HEK293 (cell line): ENCODE data around the gene RAF1.

Experiments used
- MEIS1 ChIP-seq: sonication (generic); formaldehyde crosslinking; IDR thresholded peaks from 2 replicates; pipeline ENCODE4 v1.8.1; 2022; ENCODE audit warnings: missing genetic modification reagents, mild to moderate bottlenecking, borderline replicate concordance
- TCF7L2 ChIP-seq: IDR thresholded peaks from 2 replicates; pipeline ENCODE4 v1.6.1; 2011; ENCODE audit warnings: low read depth, mild to moderate bottlenecking, inconsistent platforms, low read length, moderate library complexity, borderline replicate concordance
- ZBTB48 ChIP-seq: fragments of 450-650 bp; formaldehyde crosslinking; IDR thresholded peaks from 2 replicates; pipeline ENCODE4 v1.5.1; 2016; ENCODE audit warnings: missing biosample characterization, missing genetic modification characterization
- ZNF133 ChIP-seq: fragments of 450-650 bp; formaldehyde crosslinking; IDR thresholded peaks from 2 replicates; pipeline ENCODE4 v1.5.1; 2016; ENCODE audit warnings: missing biosample characterization, missing genetic modification characterization
- ZNF350 ChIP-seq: fragments of 450-650 bp; formaldehyde crosslinking; IDR thresholded peaks from 2 replicates; pipeline ENCODE4 v1.5.0; 2017; ENCODE audit warnings: missing biosample characterization, mild to moderate bottlenecking, missing genetic modification characterization
- ZNF391 ChIP-seq: fragments of 450-650 bp; formaldehyde crosslinking; IDR thresholded peaks from 2 replicates; pipeline ENCODE4 v1.5.1; 2016; ENCODE audit warnings: low read depth, missing biosample characterization, missing genetic modification characterization, borderline replicate concordance
- ZNF571 ChIP-seq: fragments of 450-650 bp; formaldehyde crosslinking; IDR thresholded peaks from 2 replicates; pipeline ENCODE4 v1.5.0; 2017; ENCODE audit warnings: missing biosample characterization, missing genetic modification characterization
- ZNF585B ChIP-seq: fragments of 450-650 bp; formaldehyde crosslinking; IDR thresholded peaks from 2 replicates; pipeline ENCODE4 v1.5.1; 2016; ENCODE audit warnings: missing biosample characterization, missing genetic modification characterization
- TF ChIP-seq, protein P1 (sequence below): fragments of 450-650 bp; formaldehyde crosslinking; IDR thresholded peaks from 2 replicates; pipeline ENCODE4 v1.5.1; 2016; ENCODE audit warnings: missing biosample characterization, missing genetic modification characterization

DNA sequence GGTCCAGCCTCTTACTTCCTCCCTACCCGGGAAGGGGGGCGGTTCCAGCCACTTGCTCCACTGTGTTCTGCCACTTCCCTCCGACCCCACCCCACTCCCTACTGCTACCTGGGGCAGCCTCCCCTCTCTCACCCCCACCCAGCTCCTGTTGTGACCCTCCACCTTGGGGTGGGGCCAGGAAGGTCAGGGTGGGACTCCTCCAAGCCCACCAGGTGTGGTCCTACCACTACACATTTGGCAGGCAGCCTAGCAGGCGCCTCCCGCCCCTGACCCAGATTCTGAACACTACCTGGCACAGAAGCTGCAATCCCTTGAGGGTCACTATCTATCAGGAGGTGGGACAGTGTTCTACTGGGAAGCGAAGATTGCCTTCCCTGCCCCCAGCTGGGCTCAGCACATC lies 13.7 kb upstream of the RAF1 start:
- TF ChIP-seq ZNF391 (tag by site-specific recombination) = no peak
- TF ChIP-seq ZNF571 (tag by site-specific recombination) = no peak
- no peak for TF ChIP-seq ZNF133
- TF ChIP-seq, protein P1, sequence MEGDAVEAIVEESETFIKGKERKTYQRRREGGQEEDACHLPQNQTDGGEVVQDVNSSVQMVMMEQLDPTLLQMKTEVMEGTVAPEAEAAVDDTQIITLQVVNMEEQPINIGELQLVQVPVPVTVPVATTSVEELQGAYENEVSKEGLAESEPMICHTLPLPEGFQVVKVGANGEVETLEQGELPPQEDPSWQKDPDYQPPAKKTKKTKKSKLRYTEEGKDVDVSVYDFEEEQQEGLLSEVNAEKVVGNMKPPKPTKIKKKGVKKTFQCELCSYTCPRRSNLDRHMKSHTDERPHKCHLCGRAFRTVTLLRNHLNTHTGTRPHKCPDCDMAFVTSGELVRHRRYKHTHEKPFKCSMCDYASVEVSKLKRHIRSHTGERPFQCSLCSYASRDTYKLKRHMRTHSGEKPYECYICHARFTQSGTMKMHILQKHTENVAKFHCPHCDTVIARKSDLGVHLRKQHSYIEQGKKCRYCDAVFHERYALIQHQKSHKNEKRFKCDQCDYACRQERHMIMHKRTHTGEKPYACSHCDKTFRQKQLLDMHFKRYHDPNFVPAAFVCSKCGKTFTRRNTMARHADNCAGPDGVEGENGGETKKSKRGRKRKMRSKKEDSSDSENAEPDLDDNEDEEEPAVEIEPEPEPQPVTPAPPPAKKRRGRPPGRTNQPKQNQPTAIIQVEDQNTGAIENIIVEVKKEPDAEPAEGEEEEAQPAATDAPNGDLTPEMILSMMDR (tag by site-specific recombination) = no peak
- no peak for TF ChIP-seq ZNF350 (tag by site-specific recombination)
- no peak for TF ChIP-seq ZBTB48 (tag by site-specific recombination)
- TF ChIP-seq ZNF585B = no peak
- TF ChIP-seq TCF7L2 = no peak
- no peak for TF ChIP-seq MEIS1 (CRISPR knock-in tag)
